HCT116 (cell line): ENCODE data around the gene GPS2. TPM values are rescaled to one million over a fixed set of nuclear protein-coding genes. Genes with fewer than 3 reads are reported as not detected.

Source experiments
- ATAC-seq: fragments of 200-7000 bp; cut with Tn5 transposase; 2 replicates; pipeline ENCODE4 v1.9.1; 2020; ENCODE audit warnings: mild to moderate bottlenecking, moderate library complexity
- BruUV-seq: library from RNA; stranded (reverse); fragments of 400-500 nt; replicated peaks from 2 replicates; lab custom pipeline; 2021; lab: Mats Ljungman, UMichigan
- CTCF ChIA-PET: fragments of 300-600 bp; sonication (Branson Sonifier 250); formaldehyde crosslinking; loops from one replicate; lab custom pipeline; 2021; ENCODE audit warnings: antibody characterized with exemption; lab: Charles Lee
- POLR2A ChIA-PET: fragments of 300-600, 350-600 bp; sonication (Branson Sonifier 250); formaldehyde crosslinking; loops from one replicate; lab custom pipeline; 2021; ENCODE audit warnings: antibody characterized with exemption; lab: Charles Lee
- RAD21 ChIA-PET, 2 experiments: fragments of 300-600 bp; sonication (Branson Sonifier 250); formaldehyde crosslinking; loops; one replicate each; lab custom pipeline; 2023; ENCODE audit warnings: low total read pairs in 2 of 2; ENCODE audit not compliant: uncharacterized antibody in 2 of 2, unreplicated experiment in 2 of 2, low non-redundant PET in 1 of 2; lab: Charles Lee
- DNase-seq: peaks from one replicate; pipeline ENCODE4 v3.0.0-alpha.2; 2010; ENCODE audit warnings: low read depth, low spot score
- H2AFZ ChIP-seq: fragments of 200-600 bp; shearing (Covaris generic), sonication (generic); 2 replicates; pipeline ENCODE4 v1.6.1; 2017; ENCODE audit warnings: low read depth, mixed run types, mixed read lengths, antibody characterized with exemption, low read length; ENCODE audit not compliant: poor library complexity, severe bottlenecking
- H3K27ac ChIP-seq: 2 replicates; pipeline ENCODE4 v1.5.1; 2012; ENCODE audit warnings: low read depth, low read length
- H3K27me3 ChIP-seq: fragments of 200-600 bp; sonication (generic); 2 replicates; pipeline ENCODE4 v1.6.1; 2016; ENCODE audit warnings: mixed run types, low read length, mixed read lengths; ENCODE audit not compliant: insufficient read depth
- H3K36me3 ChIP-seq, 2 experiments: fragments of 200-500 bp in 1 of 2; fragments of 200-600 bp in 1 of 2; sonication (Bioruptor generic) in 1 of 2; sonication (generic) in 1 of 2; 2 replicates each; pipeline versions ENCODE4 v1.5.1 to v1.6.1; 2014 to 2016; ENCODE audit warnings: low read length in 2 of 2, inconsistent platforms in 1 of 2, mixed read lengths in 1 of 2, mixed run types in 1 of 2; ENCODE audit not compliant: insufficient read depth in 2 of 2, control insufficient read depth in 1 of 2
- H3K4me1 ChIP-seq, 2 experiments: fragments of 200-600 bp in 1 of 2; sonication (generic) in 1 of 2; 2 replicates each; pipeline versions ENCODE4 v1.5.1 to v1.6.1; 2012 to 2017; ENCODE audit warnings: low read length in 2 of 2, inconsistent platforms in 1 of 2, mild to moderate bottlenecking in 1 of 2, mixed read lengths in 1 of 2, mixed run types in 1 of 2, moderate library complexity in 1 of 2; ENCODE audit not compliant: insufficient read depth in 2 of 2, control insufficient read depth in 1 of 2
- H3K4me2 ChIP-seq: fragments of 200-600 bp; sonication (generic); 2 replicates; pipeline ENCODE4 v1.6.1; 2017; ENCODE audit warnings: mixed run types, low read length, mixed read lengths
- H3K4me3 ChIP-seq, 2 experiments: fragments of 200-600 bp in 1 of 2; sonication (generic) in 1 of 2; replicated peaks in 1 of 2; 2 replicates each; pipeline ENCODE4 v1.5.1; 2011 to 2016; ENCODE audit warnings: low read length in 2 of 2, control low read depth in 1 of 2, low read depth in 1 of 2, mild to moderate bottlenecking in 1 of 2, mixed read lengths in 1 of 2, mixed run types in 1 of 2
- H3K79me2 ChIP-seq: fragments of 200-600 bp; sonication (generic); 2 replicates; pipeline ENCODE4 v1.6.1; 2017; ENCODE audit warnings: mild to moderate bottlenecking, mixed run types, low read length, moderate library complexity, mixed read lengths; ENCODE audit not compliant: insufficient read depth
- H3K9ac ChIP-seq: fragments of 200-600 bp; sonication (generic); 2 replicates; pipeline ENCODE4 v1.6.1; 2016; ENCODE audit warnings: low read length, mixed read lengths
- H3K9me2 ChIP-seq: fragments of 200-600 bp; sonication (generic), shearing (Covaris generic); 2 replicates; pipeline ENCODE4 v1.6.1; 2017; ENCODE audit warnings: mixed run types, mild to moderate bottlenecking, moderate library complexity; ENCODE audit not compliant: insufficient read depth
- H3K9me3 ChIP-seq, 2 experiments: fragments of 200-500 bp in 1 of 2; fragments of 200-600 bp in 1 of 2; sonication (Bioruptor generic) in 1 of 2; sonication (generic) in 1 of 2; 2 replicates each; pipeline ENCODE4 v1.6.1; 2014 to 2017; ENCODE audit warnings: low read length in 2 of 2, mixed read lengths in 2 of 2, inconsistent platforms in 1 of 2, low read depth in 1 of 2, mild to moderate bottlenecking in 1 of 2, mixed run types in 1 of 2, moderate library complexity in 1 of 2; ENCODE audit not compliant: control insufficient read depth in 1 of 2, insufficient read depth in 1 of 2
- H4K20me1 ChIP-seq: fragments of 200-600 bp; sonication (generic), shearing (Covaris generic); 2 replicates; pipeline ENCODE4 v1.6.1; 2017; ENCODE audit warnings: mixed run types, mild to moderate bottlenecking, moderate library complexity; ENCODE audit not compliant: insufficient read depth
- CBX3 ChIP-seq: IDR thresholded peaks from 2 replicates; pipeline ENCODE4 v1.6.1; 2012; ENCODE audit warnings: low read depth
- EGR1 ChIP-seq: IDR thresholded peaks from 2 replicates; pipeline ENCODE4 v1.6.1; 2012; ENCODE audit warnings: low read depth
- EZH2 ChIP-seq: fragments of 200-600 bp; sonication (generic); IDR thresholded peaks from 2 replicates; pipeline ENCODE4 v1.6.1; 2017; ENCODE audit warnings: antibody characterized with exemption, mixed run types
- EZH2phosphoT487 ChIP-seq: fragments of 200-600 bp; IDR thresholded peaks from 2 replicates; pipeline ENCODE4 v1.6.1; 2018; ENCODE audit warnings: antibody characterized with exemption, borderline replicate concordance
- FOSL1 ChIP-seq: IDR thresholded peaks from 2 replicates; pipeline ENCODE4 v1.6.1; 2012; ENCODE audit warnings: low read depth
- JUND ChIP-seq: IDR thresholded peaks from 2 replicates; pipeline ENCODE4 v1.6.1; 2012
- SRF ChIP-seq: IDR thresholded peaks from 2 replicates; pipeline ENCODE4 v1.6.1; 2012; ENCODE audit warnings: low read depth
- YY1 ChIP-seq: IDR thresholded peaks from 2 replicates; pipeline ENCODE4 v1.6.1; 2011; ENCODE audit warnings: low read length, low read depth, moderate library complexity, mild to moderate bottlenecking; ENCODE audit not compliant: insufficient replicate concordance; ENCODE audit errors: extremely low read depth
- ZBTB33 ChIP-seq: IDR thresholded peaks from 2 replicates; pipeline ENCODE4 v1.6.1; 2011; ENCODE audit warnings: mild to moderate bottlenecking, low read length, moderate library complexity; ENCODE audit not compliant: insufficient replicate concordance; ENCODE audit errors: extremely low read depth
- ZFX ChIP-seq: fragments of 450-650 bp; IDR thresholded peaks from 2 replicates; pipeline ENCODE4 v1.6.1; 2017
- intact Hi-C: fragments of 100-400 bp; cut with micrococcal nuclease; formaldehyde crosslinking; loops from 2 replicates; pipeline ENCODE4 v1.10.0; 2022
- total RNA-seq: library from RNA; stranded (reverse); gene quantifications from one replicate; pipeline ENCODE4 v1.2.1, GENCODE V29; 2021; ENCODE audit not compliant: unreplicated experiment

The GPS2 gene
- total RNA-seq, 1 experiment from 2014 or later: 61.3 TPM

GRCh38 chr17:7283471-7284216 lies 31.5 kb downstream of the GPS2 start:
- Histone ChIP-seq H3K9me3 (no peaks in the 10 kb centered on the region), H2AFZ (no peak overlapping the region), H4K20me1 (no peaks in the 10 kb centered on the region), H3K4me1 (peaks cover 13 to 34% of the 10 kb centered on the region in 2 experiments), H3K9ac (no peak overlapping the region), H3K36me3 (no peaks in the 10 kb centered on the region), H3K27me3 (no peaks in the 10 kb centered on the region), H3K4me2 (no peak overlapping the region), H3K79me2 (no peaks in the 10 kb centered on the region), H3K4me3 (no peak overlapping the region), H3K9me2 (no peaks in the 10 kb centered on the region), H3K27ac (no peak overlapping the region; the same call in 1 of the 2 replicates)
- intact Hi-C loops: no loop called here
- ChIA-PET CTCF (interaction anchor here (1.2 kb wide), 1 partner anchor 13 kb away, joined by 3 read pairs; no protein-coding TSS in a partner anchor), POLR2A (interaction anchor here (0.9 kb wide), 1 partner anchor 18 kb away, joined by 3 read pairs; no protein-coding TSS in a partner anchor), RAD21 (no interaction called here)
- BruUV-seq: no TSS peak
- TF ChIP-seq FOSL1 (no peak), EZH2 (no peak), ZFX (no peak), ZBTB33 (no peak), YY1 (no peak), CBX3 (no peak), EZH2phosphoT487 (no peak), EGR1 (no peak), SRF (no peak), JUND (no peak)
- ATAC-seq: no peak
- DNase-seq: no peak
